HEK293 (cell line): ENCODE data around the gene LOXL4.
A peak's percentile ranks its signal among the peaks of the same experiment; 100 is the strongest.

Experiments
- CTCF ChIA-PET: fragments of 350-600 bp; formaldehyde crosslinking; extraction: SDS; loops from one replicate; lab custom pipeline; 2021; ENCODE audit warnings: antibody characterized with exemption; lab: Yijun Ruan, JAX
- POLR2A ChIA-PET: fragments of 300-600 bp; formaldehyde crosslinking; extraction: SDS; loops from one replicate; lab custom pipeline; 2020; ENCODE audit warnings: antibody characterized with exemption, inconsistent platforms; lab: Yijun Ruan, JAX
- H3K27ac ChIP-seq: fragments of 200-500 bp; sonication (Bioruptor generic); 2 replicates; pipeline ENCODE4 v1.5.1; 2014; ENCODE audit warnings: low read depth, low read length, control low read depth, inconsistent platforms; ENCODE audit errors: extremely low read depth
- H3K36me3 ChIP-seq, 2 experiments: fragments of 200-500 bp in 1 of 2; sonication (Bioruptor generic) in 1 of 2; 1 replicate in 1 of 2; 2 replicates in 1 of 2; pipeline ENCODE4 v1.5.1; 2014 to 2017; ENCODE audit warnings: inconsistent platforms in 2 of 2, low read length in 2 of 2; ENCODE audit not compliant: control insufficient read depth in 2 of 2, insufficient read depth in 1 of 2
- H3K4me1 ChIP-seq: fragments of 200-500 bp; sonication (Bioruptor generic); 2 replicates; pipeline ENCODE4 v1.5.1; 2014; ENCODE audit warnings: mild to moderate bottlenecking, low read length, inconsistent platforms; ENCODE audit not compliant: control insufficient read depth, insufficient read depth
- H3K4me3 ChIP-seq: 2 replicates; pipeline ENCODE4 v1.5.1; 2011; ENCODE audit warnings: low read depth, mild to moderate bottlenecking, control low read depth, low read length, moderate library complexity
- H3K9me3 ChIP-seq: fragments of 200-500 bp; sonication (Bioruptor generic); 2 replicates; pipeline ENCODE4 v1.5.1; 2014; ENCODE audit warnings: low read depth, low read length, inconsistent platforms; ENCODE audit not compliant: control insufficient read depth, insufficient read depth
- AEBP2 ChIP-seq: fragments of 450-650 bp; formaldehyde crosslinking; IDR thresholded peaks from 2 replicates; pipeline ENCODE4 v1.5.1; 2016; ENCODE audit warnings: missing biosample characterization, missing genetic modification characterization, borderline replicate concordance
- BCL6B ChIP-seq: fragments of 450-650 bp; formaldehyde crosslinking; IDR thresholded peaks from 2 replicates; pipeline ENCODE4 v1.5.1; 2017; ENCODE audit warnings: missing biosample characterization, missing genetic modification characterization
- INSM2 ChIP-seq: fragments of 450-650 bp; formaldehyde crosslinking; IDR thresholded peaks from 2 replicates; pipeline ENCODE4 v1.5.1; 2016; ENCODE audit warnings: missing biosample characterization, missing genetic modification characterization
- YY2 ChIP-seq: fragments of 450-650 bp; formaldehyde crosslinking; IDR thresholded peaks from 2 replicates; pipeline ENCODE4 v1.5.1; 2016; ENCODE audit warnings: missing biosample characterization, missing genetic modification characterization
- ZBTB17 ChIP-seq: fragments of 450-650 bp; formaldehyde crosslinking; IDR thresholded peaks from 2 replicates; pipeline ENCODE4 v1.5.1; 2016; ENCODE audit warnings: missing biosample characterization, missing genetic modification characterization
- ZBTB20 ChIP-seq: fragments of 450-650 bp; formaldehyde crosslinking; IDR thresholded peaks from 2 replicates; pipeline ENCODE4 v1.5.1; 2016; ENCODE audit warnings: missing biosample characterization, missing genetic modification characterization
- ZFP37 ChIP-seq: fragments of 450-650 bp; formaldehyde crosslinking; IDR thresholded peaks from 2 replicates; pipeline ENCODE4 v1.5.1; 2016; ENCODE audit warnings: missing biosample characterization, missing genetic modification characterization
- ZFP69B ChIP-seq: fragments of 450-650 bp; formaldehyde crosslinking; IDR thresholded peaks from 2 replicates; pipeline ENCODE4 v1.5.1; 2016; ENCODE audit warnings: missing biosample characterization, missing genetic modification characterization
- ZNF202 ChIP-seq: fragments of 450-650 bp; formaldehyde crosslinking; IDR thresholded peaks from 2 replicates; pipeline ENCODE4 v1.5.1; 2016; ENCODE audit warnings: missing biosample characterization, missing genetic modification characterization, borderline replicate concordance
- ZNF26 ChIP-seq: fragments of 450-650 bp; formaldehyde crosslinking; IDR thresholded peaks from 2 replicates; pipeline ENCODE4 v1.5.1; 2016; ENCODE audit warnings: missing biosample characterization, missing genetic modification characterization
- ZNF274 ChIP-seq, 2 experiments: fragments of 200-500 bp in 1 of 2; fragments of 450-650 bp in 1 of 2; sonication (Bioruptor generic) in 1 of 2; formaldehyde crosslinking in 1 of 2; IDR thresholded peaks; 2 replicates each; pipeline versions ENCODE4 v1.5.1 to v1.6.1; 2014 to 2016; ENCODE audit warnings: borderline replicate concordance in 1 of 2, inconsistent platforms in 1 of 2, low read length in 1 of 2, missing biosample characterization in 1 of 2, missing genetic modification characterization in 1 of 2
- ZNF280C ChIP-seq: fragments of 450-650 bp; formaldehyde crosslinking; IDR thresholded peaks from 2 replicates; pipeline ENCODE4 v1.5.1; 2016; ENCODE audit warnings: missing biosample characterization, missing genetic modification characterization
- ZNF37A ChIP-seq: fragments of 450-650 bp; IDR thresholded peaks from 2 replicates; pipeline ENCODE4 v1.5.1; 2018; ENCODE audit warnings: missing biosample characterization, missing genetic modification characterization
- ZNF514 ChIP-seq: fragments of 450-650 bp; formaldehyde crosslinking; IDR thresholded peaks from 2 replicates; pipeline ENCODE4 v1.5.1; 2016; ENCODE audit warnings: missing biosample characterization, missing genetic modification characterization
- ZNF624 ChIP-seq: fragments of 450-650 bp; formaldehyde crosslinking; IDR thresholded peaks from 2 replicates; pipeline ENCODE4 v1.5.1; 2017; ENCODE audit warnings: missing biosample characterization, missing genetic modification characterization
- ZNF658 ChIP-seq: fragments of 450-650 bp; formaldehyde crosslinking; IDR thresholded peaks from 2 replicates; pipeline ENCODE4; 2016; ENCODE audit warnings: missing biosample characterization, missing genetic modification characterization
- ZNF692 ChIP-seq: fragments of 450-650 bp; formaldehyde crosslinking; IDR thresholded peaks from 2 replicates; pipeline ENCODE4 v1.5.1; 2016; ENCODE audit warnings: missing biosample characterization, missing genetic modification characterization
- ZNF791 ChIP-seq: fragments of 450-650 bp; formaldehyde crosslinking; IDR thresholded peaks from 2 replicates; pipeline ENCODE4 v1.5.1; 2016; ENCODE audit warnings: missing biosample characterization, missing genetic modification characterization
- ZXDB ChIP-seq: fragments of 450-650 bp; formaldehyde crosslinking; IDR thresholded peaks from 2 replicates; pipeline ENCODE4 v1.5.1; 2016; ENCODE audit warnings: missing biosample characterization, missing genetic modification characterization

The LOXL4 gene

GRCh38 chr10:98262571-98262970 is 5.4 kb downstream of the LOXL4 start (continued):
- TF ChIP-seq ZNF692 (tag by site-specific recombination) (peak; percentile 67), ZNF26 (tag by site-specific recombination) (no peak), ZNF37A (tag by site-specific recombination) (no peak), ZFP37 (tag by site-specific recombination) (no peak), ZFP69B (tag by site-specific recombination) (peak; percentile 47; the same call in 1 of the 2 replicates)

GRCh38 chr10:98261436-98262277 is 6.3 kb downstream of the LOXL4 start:
- no peaks in the 10 kb centered on the region for H3K36me3 ChIP-seq
- H3K4me3 ChIP-seq = no peak overlapping the region
- TF ChIP-seq INSM2 (no peak), ZNF514 (tag by site-specific recombination) (no peak), ZFP37 (tag by site-specific recombination) (no peak), ZBTB17 (tag by site-specific recombination) (no peak), ZNF624 (tag by site-specific recombination) (no peak), AEBP2 (tag by site-specific recombination) (no peak), ZXDB (no peak), ZNF274 (IDR thresholded peaks at IDR 0.05; ENCODE audit: low read length) (no peak), ZNF274 (tag by site-specific recombination; IDR thresholded peaks at IDR 0.05; ENCODE audit: borderline replicate concordance) (no peak), ZNF658 (tag by site-specific recombination) (no peak), ZNF202 (tag by site-specific recombination) (no peak), ZNF280C (tag by site-specific recombination) (no peak), YY2 (tag by site-specific recombination) (no peak), ZBTB20 (tag by site-specific recombination) (no peak), BCL6B (tag by site-specific recombination) (no peak), ZNF791 (tag by site-specific recombination) (no peak)
- no peaks in the 10 kb centered on the region for H3K9me3 ChIP-seq
- ChIA-PET POLR2A (no interaction called here), CTCF (interaction anchor here (0.6 to 3.1 kb wide), 6 partner anchors 9 to 51 kb away, joined by 3 to 46 read pairs (median 3); no protein-coding TSS in a partner anchor)
- no peaks in the 10 kb centered on the region; the same call in 1 of the 2 replicates for H3K4me1 ChIP-seq
- no peak overlapping the region for H3K27ac ChIP-seq
